HG02588 (cell line): ENCODE results near the gene MAPK1.
"Not testable (repeated sequence)": the region's sequence is repeated elsewhere in the genome, so short reads cannot be mapped to it uniquely, and the experiment has no call there.

ENCODE experiments used
- ATAC-seq: cut with Tn5 transposase; IDR thresholded peaks from one replicate; pipeline ENCODE4 v1.9.1; 2021; ENCODE audit warnings: mild to moderate bottlenecking, moderate library complexity; ENCODE audit not compliant: unreplicated experiment

MAPK1 gene

DNA sequence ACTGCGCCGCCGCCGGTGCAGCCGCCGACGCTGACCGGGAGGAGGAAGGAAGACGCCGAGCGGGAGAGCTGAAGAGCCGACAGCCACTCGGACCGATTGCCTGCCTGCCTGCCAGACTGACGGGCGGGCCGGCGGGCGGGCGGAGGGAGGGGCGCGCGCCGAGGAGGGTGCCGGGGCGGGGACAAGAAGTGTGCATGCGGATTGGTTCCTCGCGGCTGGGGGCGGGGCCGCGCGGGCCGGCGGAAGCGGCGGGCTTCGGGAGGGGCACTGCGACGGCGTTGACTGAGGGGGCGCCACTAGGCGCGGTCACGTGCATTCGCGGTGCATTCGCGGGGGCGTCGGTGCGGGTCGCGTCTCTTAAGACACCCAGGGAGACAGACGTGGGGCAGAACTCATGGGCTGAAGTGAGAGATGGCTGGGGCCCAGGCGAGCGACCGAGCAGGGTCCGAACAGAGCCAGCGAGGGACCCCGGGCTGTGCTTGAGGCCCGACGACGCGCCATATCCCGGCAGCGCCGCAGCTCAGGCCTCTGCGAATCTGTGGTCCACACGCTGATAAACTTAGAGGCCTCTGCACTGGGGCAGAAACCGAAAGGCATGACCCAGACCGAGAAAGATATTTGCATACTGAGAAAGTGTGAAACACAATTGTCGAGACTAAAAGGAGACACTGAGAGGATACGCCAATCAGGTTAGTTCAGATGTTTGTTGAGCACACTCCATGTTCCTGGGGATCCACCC, at the start of gene MAPK1:
MAPK1 (minus strand) TSS at position 118 of the 739 bp plus-strand sequence. CDS start 205 bp downstream, outside the sequence.
- peak; percentile 74 for ATAC-seq

DNA sequence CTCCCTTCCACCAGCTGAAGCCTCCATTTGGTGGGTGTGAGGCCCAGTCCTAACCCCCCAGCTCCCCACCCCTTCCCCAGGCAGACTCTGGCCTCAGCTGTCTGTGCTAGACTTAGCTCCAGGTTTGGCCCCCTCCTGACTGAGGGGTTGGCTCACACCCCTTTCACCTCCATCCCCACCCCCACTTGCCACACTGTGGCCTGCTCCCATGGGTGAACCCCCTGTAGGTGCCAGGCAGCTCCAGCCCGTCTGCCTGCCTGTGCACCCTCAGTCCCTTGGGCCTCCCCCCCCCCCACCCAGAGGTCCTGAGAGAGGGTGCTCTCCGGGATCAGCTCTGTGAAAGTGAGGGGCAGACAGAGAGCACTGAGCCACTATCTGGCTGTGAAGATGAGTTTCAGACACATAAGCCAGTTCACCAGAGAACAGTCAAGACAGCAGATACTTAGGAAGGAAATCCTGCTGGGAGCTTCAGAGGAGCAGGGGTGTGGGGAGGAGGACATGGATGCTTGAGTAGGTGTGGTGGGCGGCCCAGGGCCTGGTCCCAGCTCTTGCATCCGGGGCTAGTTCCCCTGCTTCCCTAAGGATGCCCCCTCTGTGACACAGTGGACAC, 49.0 kb upstream of the MAPK1 start:
- ATAC-seq = no peak

DNA sequence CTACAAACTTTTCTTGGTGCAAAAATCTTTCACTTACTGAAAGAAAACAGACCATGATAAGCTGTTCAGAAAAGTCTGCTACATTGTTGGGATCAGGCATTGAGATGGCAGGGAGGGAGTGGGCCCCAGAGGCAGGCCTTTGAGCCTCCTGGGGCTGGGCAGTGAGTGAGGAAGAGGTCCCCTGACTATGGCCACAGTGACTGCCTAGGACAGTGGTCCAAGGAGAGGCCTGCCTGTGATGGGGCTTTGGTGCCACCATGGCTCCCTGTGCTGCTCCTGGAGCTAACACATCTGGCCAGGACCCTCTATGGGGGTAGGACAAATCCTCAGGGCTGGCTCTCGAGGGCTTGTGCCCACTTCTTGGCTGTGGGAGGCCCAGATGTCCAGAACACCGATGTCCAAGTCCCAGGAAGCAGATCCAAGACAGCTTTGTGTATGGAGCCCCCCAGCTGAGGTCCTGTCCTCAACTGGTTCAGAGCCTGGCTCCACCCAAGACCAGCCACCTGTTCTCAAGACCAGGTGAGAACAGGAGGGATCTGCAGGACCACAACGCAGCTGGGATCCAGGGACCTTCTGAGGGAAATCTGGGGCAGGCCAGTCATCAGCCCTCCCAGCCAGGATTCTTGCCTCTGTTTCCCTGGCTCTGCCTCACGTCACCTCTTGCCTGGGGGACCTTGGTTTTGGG, 48.3 kb upstream of the MAPK1 start:
- ATAC-seq = no peak

DNA sequence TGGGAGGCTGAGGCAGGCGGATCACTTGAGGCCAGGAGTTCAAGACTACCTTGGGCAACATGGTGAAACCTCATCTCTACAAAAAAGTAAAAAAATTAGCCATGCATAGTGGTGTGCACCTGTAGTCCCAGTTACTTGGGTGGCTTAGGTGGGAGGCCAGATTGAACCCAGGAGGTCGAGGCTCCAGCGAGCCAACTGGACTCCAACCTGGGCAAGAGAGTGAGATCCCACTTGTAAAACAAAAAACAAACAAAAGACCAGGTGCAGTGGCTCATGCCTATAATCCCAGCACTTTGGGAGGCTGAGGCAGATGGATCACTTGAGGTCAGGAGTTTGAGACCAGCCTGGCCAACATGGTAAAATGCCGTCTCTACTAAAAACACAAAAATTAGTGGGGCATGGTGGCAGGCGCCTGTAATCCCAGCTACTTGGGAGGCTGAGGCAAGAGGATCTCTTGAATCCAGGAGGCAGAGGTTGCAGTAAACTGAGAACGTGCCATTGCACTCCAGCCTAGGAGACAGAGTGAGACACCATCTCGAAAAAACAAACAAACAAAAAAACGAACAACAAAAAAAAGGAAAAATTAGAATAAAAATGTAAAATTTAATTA, 46.7 kb upstream of the MAPK1 start:
- ATAC-seq = not testable (repeated sequence)

DNA sequence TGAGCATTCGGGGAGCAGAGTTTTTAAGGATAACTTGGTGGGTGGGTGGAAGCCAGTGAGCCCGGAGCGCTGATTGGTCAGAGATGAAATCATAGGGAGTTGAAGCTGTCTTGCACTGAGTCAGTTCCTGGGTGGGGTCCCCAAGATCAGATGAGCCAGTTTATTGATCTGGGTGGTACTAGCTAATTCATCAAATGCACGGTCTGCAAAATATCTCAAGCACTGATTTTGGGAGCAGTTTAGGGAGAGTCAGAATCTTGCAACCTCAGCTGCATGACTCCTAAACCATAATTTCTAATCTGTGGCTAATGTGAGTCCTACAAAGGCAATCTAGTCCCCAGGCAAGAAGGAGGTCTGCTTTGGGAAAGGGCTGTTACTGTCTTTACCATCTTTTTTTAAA, 42.9 kb upstream of the MAPK1 start:
- not testable (repeated sequence) for ATAC-seq

DNA sequence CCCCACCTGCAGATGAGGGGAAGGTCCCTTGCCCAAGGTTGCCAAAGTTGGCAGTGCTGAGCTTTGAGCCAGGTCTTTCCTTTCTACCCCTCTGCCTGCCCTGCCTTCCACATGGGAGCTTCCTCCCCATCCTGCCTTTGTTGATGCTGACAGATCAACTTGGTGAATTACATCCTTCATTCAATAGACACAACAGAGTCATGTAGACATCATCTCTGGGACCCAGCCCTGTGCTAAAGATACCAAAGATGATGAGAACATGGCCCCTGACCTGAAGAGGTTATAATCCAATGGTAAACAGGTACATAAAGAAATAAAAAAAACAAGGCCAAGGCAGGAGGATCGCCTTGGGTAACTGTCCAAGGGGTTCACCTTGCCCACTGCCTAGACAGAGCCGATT, 42.4 kb upstream of the MAPK1 start:
- no peak for ATAC-seq

DNA sequence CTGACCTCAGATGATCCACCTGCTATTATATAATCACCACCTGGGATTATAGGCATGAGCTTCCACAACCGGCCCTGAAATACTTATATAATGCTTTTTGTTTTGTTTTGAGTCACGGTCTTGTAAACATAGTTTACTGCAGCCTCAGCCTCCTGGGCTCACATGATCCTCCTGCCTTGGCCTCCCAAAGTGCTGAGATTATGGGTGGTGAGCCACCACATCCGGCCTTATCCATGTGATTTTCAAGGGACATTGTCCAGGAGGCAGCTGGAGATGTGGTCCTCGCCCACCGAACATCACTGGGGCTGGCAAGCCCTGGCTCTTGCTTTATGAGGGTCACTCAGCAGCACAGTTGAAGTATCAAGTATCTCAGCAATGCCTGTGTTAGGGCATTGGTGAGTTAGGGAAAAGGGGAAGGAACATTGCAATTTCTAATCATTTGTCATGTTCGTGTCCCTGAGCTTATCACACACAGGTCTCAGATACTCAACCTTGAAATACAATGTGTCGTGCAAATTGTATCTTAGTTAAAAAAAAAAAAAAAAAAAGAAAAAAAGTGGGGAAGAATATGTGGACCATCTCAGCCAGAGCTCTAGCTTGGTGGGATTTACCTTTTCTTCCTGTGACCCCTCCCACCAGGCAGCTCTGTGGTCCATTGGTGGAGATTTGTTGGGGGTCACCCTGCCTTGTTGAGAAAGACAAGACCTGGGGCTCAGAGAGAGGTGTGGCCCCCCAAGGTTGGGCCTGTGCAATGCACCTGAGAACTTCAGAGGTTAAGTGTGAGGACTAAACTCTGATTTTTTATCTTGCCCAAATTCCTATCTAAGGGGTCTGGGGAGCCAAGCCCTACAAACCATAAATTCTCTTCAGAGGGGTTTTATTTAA, 40.4 kb upstream of the MAPK1 start:
- ATAC-seq = no peak

DNA sequence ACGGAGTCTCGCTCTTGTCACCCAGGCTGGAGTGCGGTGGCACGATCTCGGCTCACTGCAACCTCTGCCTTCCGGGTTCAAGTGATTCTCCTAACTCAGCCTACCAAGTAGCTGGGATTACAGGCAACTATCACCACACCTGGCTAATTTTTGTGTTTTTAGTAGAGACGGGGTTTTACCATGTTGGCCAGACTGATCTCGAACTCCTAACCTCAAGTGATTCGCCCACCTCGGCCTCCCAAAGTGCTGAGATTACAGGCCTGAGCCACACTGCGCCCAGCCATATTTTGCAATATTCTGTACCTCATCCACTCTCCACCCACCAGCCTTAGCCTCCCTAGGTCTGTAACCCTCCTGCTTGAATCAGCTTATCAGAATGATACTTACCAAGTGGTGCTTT, 37.8 kb upstream of the MAPK1 start:
- not testable (repeated sequence) for ATAC-seq

DNA sequence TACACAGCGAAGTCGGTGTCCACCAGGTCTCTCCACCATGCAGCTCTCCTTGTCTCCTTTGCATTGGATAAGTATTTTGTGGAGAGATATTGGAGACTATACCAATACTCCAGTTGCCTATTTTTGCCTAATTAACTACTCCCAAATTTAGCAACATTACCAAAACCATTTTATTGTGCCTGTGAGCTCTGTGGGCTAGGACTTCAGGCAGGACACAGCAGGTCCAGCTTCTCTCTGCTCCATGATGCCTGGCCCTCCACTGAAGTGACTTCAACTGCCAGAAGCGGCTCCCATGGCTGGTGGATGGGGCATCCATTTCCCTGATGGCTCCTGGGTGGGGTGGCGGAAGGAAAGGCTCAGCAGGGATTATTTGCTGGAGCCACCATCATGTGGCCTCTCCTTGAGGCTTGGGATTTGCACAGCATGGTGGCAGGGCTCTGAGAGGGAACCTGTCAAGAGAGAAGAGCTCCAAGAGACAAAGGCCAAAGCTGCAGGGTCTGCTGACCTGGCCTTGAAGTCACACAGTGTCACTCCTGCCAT, 36.9 kb upstream of the MAPK1 start:
- ATAC-seq = no peak

DNA sequence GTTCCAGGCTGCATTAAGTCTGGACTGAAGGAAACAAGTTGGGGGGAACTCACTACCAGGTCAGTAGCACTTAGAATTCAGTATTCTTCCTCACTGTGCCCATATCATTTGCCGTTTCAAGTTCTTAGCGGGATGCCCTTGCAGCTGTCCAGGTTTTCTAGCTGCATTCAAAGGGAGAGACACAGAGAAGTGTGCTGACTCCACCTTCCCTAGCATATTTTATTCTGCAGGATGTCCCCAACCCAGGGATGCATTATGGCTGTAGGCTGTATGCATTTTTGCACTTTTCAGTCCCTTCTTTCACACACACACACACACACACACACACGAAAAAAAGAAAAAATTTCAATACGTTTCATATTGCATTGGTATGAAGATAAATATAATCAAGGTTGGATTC, 35.8 kb upstream of the MAPK1 start:
- ATAC-seq = no peak

DNA sequence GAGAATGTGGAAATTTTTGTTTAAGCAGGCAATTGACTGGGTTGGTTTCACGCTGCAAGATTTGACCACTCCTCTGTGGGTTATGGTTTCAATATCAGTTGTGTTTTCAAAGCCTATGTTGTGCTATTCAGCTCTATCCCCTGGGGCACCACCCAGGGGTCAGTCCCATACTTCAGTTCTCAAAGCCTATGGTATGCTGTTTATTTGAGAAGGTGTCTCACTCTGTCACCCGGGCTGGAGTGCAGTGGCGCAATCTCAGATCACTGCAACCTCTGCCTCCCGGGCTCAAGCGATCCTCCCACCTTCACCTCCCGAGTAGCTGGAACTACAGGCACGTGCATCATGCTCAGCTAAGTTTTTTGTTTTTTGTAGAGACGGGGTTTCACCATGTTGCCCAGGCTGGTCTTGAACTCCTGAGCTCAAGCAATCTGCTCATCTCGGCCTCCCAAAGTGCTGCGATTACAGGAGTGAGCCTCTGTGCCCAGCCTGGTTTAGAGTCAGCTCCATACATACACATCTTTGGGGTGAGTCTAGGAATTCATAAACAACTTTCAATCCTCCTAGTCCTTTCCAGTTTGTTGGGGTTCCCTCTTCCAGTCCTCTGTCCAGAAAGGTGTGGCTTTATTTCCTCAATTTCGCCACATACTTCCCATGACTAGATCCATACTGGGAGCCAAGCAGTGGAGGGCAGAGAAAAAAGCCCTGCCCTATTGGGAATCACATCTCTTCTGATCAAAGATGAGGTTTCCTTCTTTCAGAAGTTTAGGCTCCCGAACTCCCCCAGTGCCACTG, 35.0 kb upstream of the MAPK1 start:
- ATAC-seq = no peak

DNA sequence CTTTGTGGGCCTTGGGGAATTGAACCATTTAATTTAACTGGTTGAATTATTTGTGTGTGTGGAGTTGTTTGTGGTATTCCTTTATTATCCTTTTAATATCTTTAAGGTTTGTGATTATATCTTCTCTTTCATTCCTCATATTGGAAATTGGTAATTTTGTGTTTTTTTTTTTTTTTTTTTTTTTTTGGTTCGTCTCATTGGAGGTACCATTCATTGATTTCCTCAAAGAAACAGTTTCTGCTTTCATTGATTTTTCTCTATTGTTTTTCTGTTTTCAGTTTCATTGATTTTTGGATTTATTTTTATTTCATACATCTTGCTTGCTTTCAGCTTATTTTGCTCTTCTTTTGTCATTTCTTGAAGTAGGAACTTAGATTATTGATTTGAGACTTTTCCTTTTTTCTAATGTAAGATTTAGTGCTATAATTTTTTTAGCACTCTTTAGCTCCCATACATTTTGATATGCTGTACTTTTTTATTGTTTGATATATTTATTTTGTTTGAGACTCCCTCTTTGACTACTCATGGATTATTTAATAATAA, 31.0 kb upstream of the MAPK1 start:
- ATAC-seq = no peak

DNA sequence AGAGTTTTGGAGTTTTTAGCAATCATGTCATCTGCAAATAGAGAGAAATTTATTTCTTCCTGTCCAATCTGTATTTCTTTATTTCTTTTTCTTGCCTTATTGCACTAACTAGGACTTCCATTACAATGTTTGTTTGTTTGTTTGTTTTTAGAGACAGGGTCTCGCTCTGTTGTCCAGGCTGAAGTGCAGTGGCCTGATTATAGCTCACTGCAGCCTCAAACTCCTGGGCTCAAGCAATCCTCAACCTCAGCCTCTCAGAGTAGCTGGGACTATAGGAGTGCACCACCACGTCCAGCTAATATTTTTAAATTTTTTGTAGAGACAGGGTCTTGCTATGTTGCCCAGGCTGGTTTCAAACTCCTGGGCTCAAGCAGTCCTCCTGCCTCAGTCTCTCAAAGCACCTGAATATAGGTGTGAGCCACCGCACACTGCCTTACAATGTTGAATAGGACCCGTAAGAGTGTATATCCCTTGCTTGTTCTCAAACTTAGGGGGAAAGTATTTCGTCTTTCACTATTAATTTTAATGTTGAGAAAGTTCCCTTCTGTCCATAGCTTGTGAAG, 29.6 kb upstream of the MAPK1 start:
- no peak for ATAC-seq

DNA sequence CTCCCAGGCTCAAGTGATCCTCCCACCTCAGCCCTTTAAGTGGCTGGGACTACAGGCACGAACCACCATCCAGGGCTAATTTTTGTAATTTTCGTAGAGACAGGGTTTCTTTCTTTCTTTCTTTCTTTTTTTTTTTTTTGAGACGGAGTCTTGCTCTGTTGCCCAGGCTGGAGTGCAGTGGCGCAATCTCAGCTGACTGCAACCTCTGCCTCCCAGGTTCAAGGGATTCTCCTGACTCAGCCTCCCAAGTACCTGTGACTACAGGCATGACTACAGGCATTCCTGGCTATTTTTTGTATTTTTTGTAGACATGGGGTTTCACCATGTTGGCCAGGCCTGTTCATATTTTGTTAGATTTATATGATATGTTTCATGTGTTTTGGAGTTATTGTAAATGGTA, 28.8 kb upstream of the MAPK1 start:
- not testable (repeated sequence) for ATAC-seq

DNA sequence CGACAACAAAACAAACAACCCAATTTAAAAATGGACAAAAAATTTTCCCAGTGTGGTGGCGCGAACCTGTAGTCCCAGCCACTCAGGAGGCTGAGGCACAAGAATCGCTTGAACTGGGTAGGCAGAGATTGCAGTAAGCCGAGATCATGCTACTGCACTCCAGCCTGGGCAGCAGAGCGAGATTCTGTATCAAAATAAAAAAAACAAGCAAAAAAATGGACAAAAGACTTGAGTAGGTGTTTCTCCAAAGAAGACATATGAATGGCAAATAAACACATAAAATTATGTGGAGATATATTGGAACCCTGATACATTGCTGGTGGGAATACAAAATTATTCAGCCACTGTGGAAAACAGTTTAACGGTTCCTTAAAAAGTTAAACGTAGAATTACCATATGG, 27.4 kb upstream of the MAPK1 start:
- no peak for ATAC-seq

DNA sequence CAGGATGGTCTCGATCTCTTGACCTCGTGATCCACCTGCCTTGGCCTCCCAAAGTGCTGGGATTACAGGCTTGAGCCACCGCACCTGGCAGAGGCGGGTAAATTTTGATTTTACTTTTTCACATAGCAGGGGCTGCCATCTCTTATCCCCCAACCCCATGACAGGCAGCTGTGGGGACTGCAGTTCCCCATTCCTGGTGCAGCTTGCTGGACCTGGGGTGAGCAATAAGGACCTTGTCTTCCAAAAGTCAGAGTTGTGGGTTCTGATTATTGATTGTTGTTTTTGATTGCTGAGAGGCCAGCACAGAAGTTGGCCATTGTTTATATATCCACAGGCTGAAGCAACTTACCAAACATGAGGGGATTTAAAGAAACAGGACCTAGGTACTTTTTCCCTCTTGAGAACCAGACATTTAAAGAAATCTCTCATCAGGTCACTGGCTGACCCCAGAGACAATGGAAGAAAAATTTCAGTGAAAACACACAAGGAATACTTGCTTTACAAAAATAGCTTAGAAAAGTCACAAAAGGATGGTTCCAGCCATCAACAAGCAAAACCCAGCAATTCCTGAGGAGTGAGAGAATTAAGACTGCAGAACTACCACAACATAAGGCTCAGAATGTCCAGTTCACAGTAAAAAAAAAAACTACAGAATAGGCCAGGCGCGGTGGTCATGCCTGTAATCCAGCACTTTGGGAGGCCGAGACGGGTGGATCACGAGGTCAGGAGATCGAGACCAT, 22.0 kb upstream of the MAPK1 start:
- ATAC-seq = no peak

DNA sequence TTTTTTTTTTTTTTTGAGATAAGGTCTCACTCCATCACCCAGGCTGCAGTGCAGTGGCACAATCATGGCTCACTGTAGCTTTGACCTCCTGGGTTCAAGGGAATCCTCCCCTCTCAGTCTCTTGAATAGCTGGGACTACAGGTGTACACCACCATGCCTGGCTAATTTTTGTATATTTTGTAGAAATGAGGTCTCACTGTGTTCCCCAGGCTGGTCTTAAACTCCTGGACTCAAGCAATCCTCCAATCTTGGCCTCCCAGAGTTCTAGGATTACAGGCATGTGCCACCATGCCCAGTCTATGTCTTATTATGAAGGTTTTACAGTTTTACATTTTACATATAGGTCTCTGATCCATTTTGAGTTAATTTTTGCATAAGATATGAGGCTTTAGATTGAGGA, 20.4 kb upstream of the MAPK1 start:
- no peak for ATAC-seq

DNA sequence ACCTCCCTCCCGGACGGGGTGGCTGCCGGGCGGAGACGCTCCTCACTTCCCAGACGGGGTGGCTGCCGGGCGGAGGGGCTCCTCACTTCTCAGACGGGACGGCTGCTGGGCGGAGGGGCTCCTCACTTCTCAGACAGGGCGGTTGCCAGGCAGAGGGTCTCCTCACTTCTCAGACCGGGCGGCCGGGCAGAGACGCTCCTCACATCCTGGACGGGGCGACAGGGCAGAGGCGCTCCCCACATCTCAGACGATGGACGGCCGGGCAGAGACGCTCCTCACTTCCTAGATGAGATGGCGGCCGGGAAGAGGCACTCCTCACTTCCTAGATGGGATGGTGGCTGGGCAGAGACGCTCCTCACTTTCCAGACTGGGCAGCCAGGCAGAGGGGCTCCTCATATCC, 16.5 kb upstream of the MAPK1 start:
- not testable (repeated sequence) for ATAC-seq
